H9 (cell line): Measurements from ENCODE around the gene NOL9. TPM values are rescaled to one million over a fixed set of nuclear protein-coding genes. Genes with fewer than 3 reads are reported as not detected.

Source experiments
- DNase-seq: peaks from one replicate; pipeline ENCODE4 v3.0.0-alpha.2; 2017
- H2AFZ ChIP-seq: one replicate; pipeline ENCODE4 v1.6.1; 2013; ENCODE audit warnings: mild to moderate bottlenecking, low read length, control low read depth, moderate library complexity
- H2AK5ac ChIP-seq: 2 replicates; pipeline ENCODE4 v1.6.1; 2013; ENCODE audit warnings: low read length, control low read depth, mixed read lengths; ENCODE audit not compliant: insufficient read length
- H2BK120ac ChIP-seq: one replicate; pipeline ENCODE4 v1.6.1; 2013; ENCODE audit warnings: low read depth, mild to moderate bottlenecking, low read length, control low read depth, inconsistent platforms; ENCODE audit not compliant: poor library complexity, severe bottlenecking
- H2BK12ac ChIP-seq: 2 replicates; pipeline ENCODE4 v1.6.1; 2013; ENCODE audit warnings: low read length, control low read depth, mixed read lengths, low read depth; ENCODE audit not compliant: insufficient read length
- H2BK15ac ChIP-seq: 2 replicates; pipeline ENCODE4 v1.6.1; 2013; ENCODE audit warnings: low read depth, low read length, control low read depth
- H2BK20ac ChIP-seq: one replicate; pipeline ENCODE4 v1.6.1; 2013; ENCODE audit warnings: low read depth, mild to moderate bottlenecking, low read length, control low read depth, inconsistent platforms; ENCODE audit not compliant: poor library complexity, severe bottlenecking
- H2BK5ac ChIP-seq: 2 replicates; pipeline ENCODE4 v1.6.1; 2013; ENCODE audit warnings: low read length, control low read depth, mixed read lengths; ENCODE audit not compliant: insufficient read length
- H3K14ac ChIP-seq: 2 replicates; pipeline ENCODE4 v1.6.1; 2013; ENCODE audit warnings: low read length, control low read depth; ENCODE audit not compliant: insufficient read depth
- H3K18ac ChIP-seq: 2 replicates; pipeline ENCODE4 v1.6.1; 2013; ENCODE audit warnings: low read depth, mild to moderate bottlenecking, mixed read lengths, low read length, control low read depth; ENCODE audit not compliant: insufficient read length
- H3K23ac ChIP-seq: 2 replicates; pipeline ENCODE4 v1.6.1; 2013; ENCODE audit warnings: low read length, control low read depth, mixed read lengths, low read depth; ENCODE audit not compliant: insufficient read length
- H3K23me2 ChIP-seq: 2 replicates; pipeline ENCODE4 v1.6.1; 2013; ENCODE audit warnings: low read depth, mild to moderate bottlenecking, mixed read lengths, low read length, control low read depth; ENCODE audit not compliant: insufficient read length, poor library complexity, severe bottlenecking
- H3K27ac ChIP-seq: 2 replicates; pipeline ENCODE4 v1.5.1; 2013; ENCODE audit warnings: low read length, control low read depth, mixed read lengths, low read depth; ENCODE audit not compliant: insufficient read length
- H3K27me3 ChIP-seq: 2 replicates; pipeline ENCODE4 v1.6.1; 2013; ENCODE audit warnings: low read length, control low read depth, inconsistent platforms; ENCODE audit not compliant: insufficient read depth
- H3K4ac ChIP-seq: 2 replicates; pipeline ENCODE4 v1.6.1; 2013; ENCODE audit warnings: low read depth, mild to moderate bottlenecking, control low read depth, inconsistent platforms, low read length, moderate library complexity
- H3K4me1 ChIP-seq: 2 replicates; pipeline ENCODE4 v1.6.1; 2013; ENCODE audit warnings: low read length, control low read depth, inconsistent platforms; ENCODE audit not compliant: insufficient read depth
- H3K4me2 ChIP-seq: 2 replicates; pipeline ENCODE4 v1.6.1; 2013; ENCODE audit warnings: low read length, control low read depth, mixed read lengths; ENCODE audit not compliant: insufficient read length, insufficient read depth
- H3K56ac ChIP-seq: 2 replicates; pipeline ENCODE4 v1.6.1; 2013; ENCODE audit warnings: low read depth, mild to moderate bottlenecking, mixed read lengths, low read length, control low read depth; ENCODE audit not compliant: insufficient read length
- H3K79me1 ChIP-seq: 2 replicates; pipeline ENCODE4 v1.6.1; 2013; ENCODE audit warnings: low read depth, mild to moderate bottlenecking, moderate library complexity, low read length, control low read depth, inconsistent platforms; ENCODE audit not compliant: insufficient read depth, poor library complexity, severe bottlenecking
- H3K79me2 ChIP-seq: 2 replicates; pipeline ENCODE4 v1.6.1; 2013; ENCODE audit warnings: low read length, control low read depth, inconsistent platforms; ENCODE audit not compliant: insufficient read depth
- H3K9ac ChIP-seq: 2 replicates; pipeline ENCODE4 v1.6.1; 2013; ENCODE audit warnings: low read length, control low read depth, mixed read lengths; ENCODE audit not compliant: insufficient read length; ENCODE audit errors: extremely low read depth
- H3K9me3 ChIP-seq: one replicate; pipeline ENCODE4 v1.6.1; 2013; ENCODE audit warnings: low read depth, low read length, inconsistent platforms; ENCODE audit not compliant: control insufficient read depth
- H3T11ph ChIP-seq: one replicate; pipeline ENCODE4 v1.6.1; 2013; ENCODE audit warnings: mild to moderate bottlenecking, low read length, control low read depth, inconsistent platforms
- H4K20me1 ChIP-seq: one replicate; pipeline ENCODE4 v1.6.1; 2013; ENCODE audit not compliant: control insufficient read depth, insufficient read length, insufficient read depth
- H4K5ac ChIP-seq: 2 replicates; pipeline ENCODE4 v1.6.1; 2013; ENCODE audit warnings: low read depth, mild to moderate bottlenecking, mixed read lengths, low read length, control low read depth; ENCODE audit not compliant: insufficient read length
- H4K8ac ChIP-seq: replicated peaks from 2 replicates; pipeline ENCODE4 v1.6.1; 2013; ENCODE audit warnings: low read length, control low read depth, mixed read lengths, low read depth; ENCODE audit not compliant: insufficient read length
- H4K91ac ChIP-seq: 2 replicates; pipeline ENCODE4 v1.6.1; 2013; ENCODE audit warnings: low read depth, mild to moderate bottlenecking, moderate library complexity, mixed read lengths, low read length, control low read depth; ENCODE audit not compliant: insufficient read length
- H3K27ac Mint-ChIP-seq, 3 experiments: 2 replicates in 2 of 3; 3 replicates in 1 of 3; pipeline ENCODE4 v1.8.0; 2020 to 2021; ENCODE audit warnings: mixed read lengths in 3 of 3, mild to moderate bottlenecking in 1 of 3, moderate library complexity in 1 of 3
- H3K27me3 Mint-ChIP-seq: 2 replicates; pipeline ENCODE4 v1.8.0; 2021; ENCODE audit warnings: low read depth, mild to moderate bottlenecking, moderate library complexity, mixed read lengths
- H3K36me3 Mint-ChIP-seq, 3 experiments: 2 replicates in 2 of 3; 3 replicates in 1 of 3; pipeline ENCODE4 v1.8.0; 2020 to 2021; ENCODE audit warnings: low read depth in 3 of 3, mixed read lengths in 3 of 3; ENCODE audit not compliant: insufficient read depth in 1 of 3
- H3K4me1 Mint-ChIP-seq, 2 experiments: 2 replicates each; pipeline ENCODE4 v1.8.0; 2020; ENCODE audit warnings: mixed read lengths in 2 of 2
- H3K4me3 Mint-ChIP-seq, 2 experiments: 2 replicates in 1 of 2; 3 replicates in 1 of 2; pipeline ENCODE4 v1.8.0; 2020 to 2021; ENCODE audit warnings: mild to moderate bottlenecking in 2 of 2, mixed read lengths in 2 of 2, moderate library complexity in 1 of 2
- H3K9me3 Mint-ChIP-seq, 2 experiments: 2 replicates in 1 of 2; 3 replicates in 1 of 2; pipeline ENCODE4 v1.8.0; 2020; ENCODE audit warnings: mild to moderate bottlenecking in 2 of 2, mixed read lengths in 2 of 2, moderate library complexity in 1 of 2
- CTCF ChIP-seq: fragments of 200-600 bp; sonication (generic); conservative IDR thresholded peaks from 3 replicates; pipeline ENCODE4 v1.8.0; 2021; ENCODE audit warnings: antibody characterized with exemption, mild to moderate bottlenecking
- WGBS: extraction: QIAGEN DNeasy Blood & Tissue Kit; methylation state at CpG from one replicate; pipeline ENCODE4 v1.1.7; 2013; ENCODE audit warnings: missing lambda C conversion rate, low lambda C conversion rate, mixed read lengths; ENCODE audit not compliant: insufficient read length; ENCODE audit errors: extremely low coverage; 5-methylcytosine and 5-hydroxymethylcytosine counted together
- total RNA-seq: library from RNA; stranded (reverse); gene quantifications from 2 replicates; pipeline ENCODE4 v1.2.1, GENCODE V29; 2021

Gene NOL9
- total RNA-seq, 1 experiment from 2014 or later: 50.4 TPM

- H3K9ac ChIP-seq: no peak overlapping the region
- no peaks in the 10 kb centered on the region; the same call in 1 of the 2 replicates for H3K27me3 Mint-ChIP-seq
Observed at GRCh38 chr1:6544831-6545230, 9.5 kb downstream of the NOL9 start.

More at GRCh38 chr1:6544831-6545230, 9.5 kb downstream of the NOL9 start:
- no peak overlapping the region for H2AFZ ChIP-seq
- H3K27ac ChIP-seq: no peak overlapping the region
- no peak for DNase-seq
- no peak overlapping the region for H3K4ac ChIP-seq
- no peak overlapping the region for H3K56ac ChIP-seq
- H3K9me3 Mint-ChIP-seq: no peaks in the 10 kb centered on the region
- no peak overlapping the region for H2BK120ac ChIP-seq
- no peak overlapping the region for H3K4me3 Mint-ChIP-seq
- H3K27me3 ChIP-seq: no peaks in the 10 kb centered on the region
- H3K36me3 Mint-ChIP-seq: peaks cover 41 to 88% (median 74%) of the 10 kb centered on the region in 3 experiments
- no peak overlapping the region for H3K23ac ChIP-seq
- no peak overlapping the region for H3K14ac ChIP-seq
- no peaks in the 10 kb centered on the region for H3K79me2 ChIP-seq
- no peak overlapping the region for H2BK12ac ChIP-seq
- no peak for TF ChIP-seq CTCF
- H3K18ac ChIP-seq: no peak overlapping the region
- no peaks in the 10 kb centered on the region for H3K23me2 ChIP-seq
- H2AK5ac ChIP-seq: no peak overlapping the region
- no peaks in the 10 kb centered on the region for H3K79me1 ChIP-seq
- H2BK5ac ChIP-seq: no peak overlapping the region
- H2BK20ac ChIP-seq: no peak overlapping the region
- no peaks in the 10 kb centered on the region for H3K9me3 ChIP-seq
- no peak overlapping the region for H3K27ac Mint-ChIP-seq
- no peak overlapping the region for H3T11ph ChIP-seq
- H4K20me1 ChIP-seq: no peaks in the 10 kb centered on the region
- no peak overlapping the region for H3K4me2 ChIP-seq
- H3K4me1 ChIP-seq: no peaks in the 10 kb centered on the region
- H4K8ac ChIP-seq: no peak overlapping the region
- no CpG with 5 or more reads among the region's 3 CpGs for WGBS
- no peak overlapping the region for H2BK15ac ChIP-seq
- no peak overlapping the region for H4K5ac ChIP-seq
- H3K4me1 Mint-ChIP-seq: no peaks in the 10 kb centered on the region
- no peak overlapping the region for H4K91ac ChIP-seq
